HepG2 (cell line): Measurements from ENCODE around the gene ACTN4. TPM values are rescaled to one million over a fixed set of nuclear protein-coding genes. Genes with fewer than 3 reads are reported as not detected.

ENCODE experiments used
- ARID5B ChIP-seq: IDR thresholded peaks from 2 replicates; pipeline ENCODE4 v1.4.0; 2020; ENCODE audit warnings: mild to moderate bottlenecking, missing genetic modification reagents
- ATRX ChIP-seq: sonication (generic); formaldehyde crosslinking; IDR thresholded peaks from 2 replicates; pipeline ENCODE4 v1.4.0; 2020; ENCODE audit warnings: missing genetic modification reagents, borderline replicate concordance
- CENPT ChIP-seq: sonication (generic); formaldehyde crosslinking; IDR thresholded peaks from 2 replicates; pipeline ENCODE4 v1.8.0; 2022; ENCODE audit warnings: low read depth, mild to moderate bottlenecking, moderate library complexity, missing genetic modification reagents
- EEA1 ChIP-seq: sonication (generic); formaldehyde crosslinking; IDR thresholded peaks from 2 replicates; pipeline ENCODE4 v1.5.1; 2020; ENCODE audit warnings: mild to moderate bottlenecking, missing genetic modification reagents, borderline replicate concordance
- EHMT2 ChIP-seq: fragments of 200-600 bp; sonication (generic); IDR thresholded peaks from 2 replicates; pipeline ENCODE4 v1.7.0; 2017; ENCODE audit warnings: antibody characterized with exemption, low read depth, low read length, borderline replicate concordance
- HNF1A ChIP-seq, 2 experiments: sonication (generic) in 1 of 2; formaldehyde crosslinking in 1 of 2; IDR thresholded peaks; 2 replicates each; pipeline versions ENCODE4 v1.4.0 to v1.6.1; 2016 to 2020; ENCODE audit warnings: borderline replicate concordance in 1 of 2, low read depth in 1 of 2, mild to moderate bottlenecking in 1 of 2, missing genetic modification reagents in 1 of 2
- HNF4A ChIP-seq: sonication (generic); formaldehyde crosslinking; IDR thresholded peaks from 2 replicates; pipeline ENCODE4 v1.4.0; 2020; ENCODE audit warnings: missing genetic modification reagents
- HNRNPL ChIP-seq: fragments of 200-400 bp; formaldehyde crosslinking; IDR thresholded peaks from 2 replicates; pipeline ENCODE4 v1.6.1; 2017; ENCODE audit warnings: mild to moderate bottlenecking, low read depth, low read length
- JUN ChIP-seq: sonication (generic); formaldehyde crosslinking; IDR thresholded peaks from 2 replicates; pipeline ENCODE4 v1.4.0; 2020; ENCODE audit warnings: mild to moderate bottlenecking, missing genetic modification reagents
- JUNB ChIP-seq: sonication (generic); formaldehyde crosslinking; IDR thresholded peaks from 2 replicates; pipeline ENCODE4 v1.8.0; 2022; ENCODE audit warnings: missing genetic modification reagents, mild to moderate bottlenecking, borderline replicate concordance
- MTF1 ChIP-seq: sonication (generic); formaldehyde crosslinking; IDR thresholded peaks from 2 replicates; pipeline ENCODE4 v1.5.0; 2020; ENCODE audit warnings: missing genetic modification reagents
- MXD1 ChIP-seq: sonication (generic); formaldehyde crosslinking; IDR thresholded peaks from 2 replicates; pipeline ENCODE4 v1.4.0; 2020; ENCODE audit warnings: mild to moderate bottlenecking, missing genetic modification reagents
- NFIB ChIP-seq: sonication (generic); formaldehyde crosslinking; IDR thresholded peaks from 2 replicates; pipeline ENCODE4 v1.9.0; 2021; ENCODE audit warnings: missing genetic modification reagents, mild to moderate bottlenecking, borderline replicate concordance
- SALL2 ChIP-seq: sonication (generic); formaldehyde crosslinking; IDR thresholded peaks from 2 replicates; pipeline ENCODE4 v1.8.1; 2023; ENCODE audit warnings: mild to moderate bottlenecking, missing genetic modification reagents, inconsistent platforms
- SAP130 ChIP-seq: IDR thresholded peaks from 2 replicates; pipeline ENCODE4 v1.6.1; 2016; ENCODE audit warnings: low read depth
- SPEN ChIP-seq: sonication (generic); formaldehyde crosslinking; IDR thresholded peaks from 2 replicates; pipeline ENCODE4 v1.5.1; 2020; ENCODE audit warnings: low read depth, mild to moderate bottlenecking, missing genetic modification reagents
- ZFP36L2 ChIP-seq: sonication (generic); formaldehyde crosslinking; IDR thresholded peaks from 2 replicates; pipeline ENCODE4 v1.4.0; 2020; ENCODE audit warnings: missing genetic modification reagents
- ZNF569 ChIP-seq: sonication (generic); formaldehyde crosslinking; IDR thresholded peaks from 2 replicates; pipeline ENCODE4 v1.5.0; 2020; ENCODE audit warnings: mild to moderate bottlenecking, missing genetic modification reagents, moderate library complexity, borderline replicate concordance
- ZNF572 ChIP-seq: sonication (generic); formaldehyde crosslinking; IDR thresholded peaks from 2 replicates; pipeline ENCODE4 v1.5.1; 2020; ENCODE audit warnings: mild to moderate bottlenecking, missing genetic modification reagents
- ZNF629 ChIP-seq: sonication (generic); formaldehyde crosslinking; conservative IDR thresholded peaks from 2 replicates; pipeline ENCODE4 v1.5.0; 2020; ENCODE audit warnings: missing genetic modification reagents
- ZNF790 ChIP-seq: sonication (generic); formaldehyde crosslinking; IDR thresholded peaks from 2 replicates; pipeline ENCODE4 v1.8.0; 2022; ENCODE audit warnings: missing genetic modification reagents, mild to moderate bottlenecking, borderline replicate concordance
- ZZZ3 ChIP-seq: sonication (generic); formaldehyde crosslinking; IDR thresholded peaks from 2 replicates; pipeline ENCODE4 v1.4.0; 2020; ENCODE audit warnings: missing genetic modification reagents, mild to moderate bottlenecking, borderline replicate concordance
- polyA plus RNA-seq, 8 experiments: library from polyadenylated mRNA; depleted of rRNA in 3 of 8; stranded (reverse) in 7 of 8; unstranded in 1 of 8; fragments of >200 nt; fragmentation: Illumina TruSeq in 4 of 8; extraction: Trizol in 4 of 8; gene quantifications; 2 replicates each; pipeline versions ENCODE4 v1.2.1 to v1.2.3, GENCODE V29; 2011 to 2016; ENCODE audit warnings: low read depth in 4 of 8, missing spikeins in 1 of 8, mixed read lengths in 1 of 8; ENCODE audit not compliant: insufficient read depth in 1 of 8
- total RNA-seq, 5 experiments: library from RNA; depleted of rRNA; stranded (reverse); fragments of >200 nt; fragmentation: Illumina TruSeq; extraction: Trizol; gene quantifications; 2 replicates each; pipeline ENCODE4 v1.2.3, GENCODE V29; 2016; ENCODE audit warnings: low read depth in 1 of 5

Gene ACTN4
- total and polyA plus RNA-seq, 2 of the 13 experiments (the other 11 are each of a cell fraction or from before 2014, with no cell fraction given) = 171 to 192 TPM

GRCh38 chr19:38707512-38708114 lies 60.2 kb downstream of the ACTN4 start (continued):
- TF ChIP-seq SPEN (CRISPR knock-in tag) (no peak), HNF1A (IDR thresholded peaks at IDR 0.05; ENCODE audit: low read depth) (no peak), HNF1A (CRISPR knock-in tag; IDR thresholded peaks at IDR 0.05; ENCODE audit: borderline replicate concordance) (no peak), ZNF629 (CRISPR knock-in tag) (peak; percentile 32; the same call in 1 of the 2 replicates), ARID5B (CRISPR knock-in tag) (peak; percentile 48; the same call in 1 of the 2 replicates), ZNF790 (CRISPR knock-in tag) (no peak), MXD1 (CRISPR knock-in tag) (0 out of 2 replicates have a peak, but pooled peaks have one; percentile 28), JUNB (CRISPR knock-in tag) (no peak), EHMT2 (no peak), ZFP36L2 (no peak), CENPT (no peak), SAP130 (CRISPR knock-in tag) (peak; percentile 23; the same call in 1 of the 2 replicates), ZZZ3 (CRISPR knock-in tag) (no peak), JUN (CRISPR knock-in tag) (no peak), ZNF572 (no peak), HNRNPL (no peak), HNF4A (CRISPR knock-in tag) (0 out of 2 replicates have a peak, but pooled peaks have one; percentile 17), EEA1 (no peak), SALL2 (CRISPR knock-in tag) (no peak), ATRX (CRISPR knock-in tag) (no peak), NFIB (CRISPR knock-in tag) (no peak), MTF1 (CRISPR knock-in tag) (no peak), ZNF569 (CRISPR knock-in tag) (no peak)
